GM23248 (cell line): Measurements from ENCODE around the gene POLR2B. TPM values are rescaled to one million over a fixed set of nuclear protein-coding genes. Genes with fewer than 3 reads are reported as not detected.

Experiments used
- DNase-seq: peaks from one replicate; pipeline ENCODE4 v3.0.0-alpha.2; 2015
- H2AFZ ChIP-seq: fragments of 200-600 bp; sonication (generic); 2 replicates; pipeline ENCODE4 v1.6.1; 2016; ENCODE audit warnings: antibody characterized with exemption
- H3F3A ChIP-seq: fragments of 200-600 bp; sonication (generic); 2 replicates; pipeline ENCODE4 v1.6.1; 2016; ENCODE audit warnings: mild to moderate bottlenecking, antibody characterized with exemption, mixed run types; ENCODE audit not compliant: insufficient read depth
- H3K27ac ChIP-seq: fragments of 200-600 bp; sonication (generic); 2 replicates; pipeline ENCODE4 v1.5.1; 2016; ENCODE audit warnings: mild to moderate bottlenecking
- H3K27me3 ChIP-seq: fragments of 200-600 bp; sonication (generic); replicated peaks from 2 replicates; pipeline ENCODE4 v1.6.1; 2016; ENCODE audit warnings: mild to moderate bottlenecking; ENCODE audit not compliant: insufficient read depth
- H3K36me3 ChIP-seq: fragments of 200-600 bp; sonication (generic); 2 replicates; pipeline ENCODE4 v1.6.1; 2016; ENCODE audit warnings: low read depth, mild to moderate bottlenecking
- H3K4me1 ChIP-seq: fragments of 200-600 bp; sonication (generic); 2 replicates; pipeline ENCODE4 v1.6.1; 2016; ENCODE audit warnings: mild to moderate bottlenecking; ENCODE audit not compliant: insufficient read depth
- H3K4me2 ChIP-seq: fragments of 200-600 bp; sonication (generic); one replicate; pipeline ENCODE4 v1.6.1; 2016; ENCODE audit warnings: mild to moderate bottlenecking; ENCODE audit not compliant: unreplicated experiment
- H3K4me3 ChIP-seq: fragments of 200-600 bp; sonication (generic); 2 replicates; pipeline ENCODE4 v1.5.1; 2016; ENCODE audit warnings: mild to moderate bottlenecking
- H3K79me2 ChIP-seq: fragments of 200-600 bp; sonication (generic); 2 replicates; pipeline ENCODE4 v1.6.1; 2016; ENCODE audit warnings: mild to moderate bottlenecking; ENCODE audit not compliant: insufficient read depth
- H3K9ac ChIP-seq: fragments of 200-600 bp; sonication (generic); 2 replicates; pipeline ENCODE4 v1.6.1; 2016; ENCODE audit warnings: mild to moderate bottlenecking
- H3K9me2 ChIP-seq: fragments of 200-600 bp; sonication (generic); 2 replicates; pipeline ENCODE4 v1.6.1; 2016; ENCODE audit warnings: mixed run types, mild to moderate bottlenecking, moderate library complexity; ENCODE audit not compliant: insufficient read depth
- H3K9me3 ChIP-seq: fragments of 200-600 bp; sonication (generic); one replicate; pipeline ENCODE4 v1.6.1; 2017; ENCODE audit warnings: low read depth
- H4K20me1 ChIP-seq: fragments of 200-600 bp; sonication (generic); 2 replicates; pipeline ENCODE4 v1.6.0; 2016; ENCODE audit not compliant: insufficient read depth
- EZH2 ChIP-seq: fragments of 200-600 bp; sonication (generic); IDR thresholded peaks from 2 replicates; pipeline ENCODE4 v1.6.1; 2018; ENCODE audit warnings: antibody characterized with exemption, mild to moderate bottlenecking; ENCODE audit not compliant: insufficient read depth, poor library complexity, severe bottlenecking
- EZH2phosphoT487 ChIP-seq: fragments of 200-600 bp; sonication (generic); IDR thresholded peaks from 2 replicates; pipeline ENCODE4 v1.6.1; 2018; ENCODE audit warnings: antibody characterized with exemption, moderate library complexity, mild to moderate bottlenecking, low read depth; ENCODE audit not compliant: insufficient read depth
- WGBS, 2 experiments: methylation state at CpG; one replicate each; pipeline ENCODE4 v1.1.6; 2015 to 2017; ENCODE audit warnings: low lambda C conversion rate in 2 of 2, low coverage in 1 of 2; ENCODE audit errors: missing lambda C conversion rate in 2 of 2; 5-methylcytosine and 5-hydroxymethylcytosine counted together
- in situ Hi-C: fragments of 300-500 bp; cut with MboI; formaldehyde crosslinking; loops from 2 replicates; pipeline ENCODE4 v1.15.0; 2020
- polyA plus RNA-seq: library from polyadenylated mRNA; unstranded; fragments of >200 nt; fragmentation: Nextera tagmentation; extraction: Ambion mirVana; gene quantifications from 2 replicates; pipeline ENCODE4 v1.2.1, GENCODE V29; 2016
- small RNA-seq: library from RNA; depleted of rRNA; stranded (forward); fragments of <200 nt; gene quantifications from one replicate; pipeline ENCODE3, GENCODE V24; 2014; ENCODE audit warnings: low read depth, low replicate concordance
- total RNA-seq: library from RNA; depleted of rRNA; stranded (reverse); fragments of >200 nt; shearing (Covaris generic); gene quantifications from 2 replicates; pipeline ENCODE4 v1.2.3, GENCODE V29; 2014; rRNA removed

Gene POLR2B
- total and polyA plus RNA-seq, 2 experiments from 2014 or later: 50.8 to 86.1 TPM

GRCh38 chr4:57077550-57078343 is 99.1 kb downstream of the POLR2B start:
- Histone ChIP-seq H3K4me1 (peaks cover 51% of the 10 kb centered on the region), H3K4me2 (no peak overlapping the region), H2AFZ (no peak overlapping the region), H3K79me2 (peaks cover 17% of the 10 kb centered on the region; the same call in 1 of the 2 replicates), H3K27me3 (no peaks in the 10 kb centered on the region), H4K20me1 (no peaks in the 10 kb centered on the region), H3K9me2 (no peaks in the 10 kb centered on the region), H3K9me3 (no peaks in the 10 kb centered on the region), H3F3A (peaks cover 62% of the 10 kb centered on the region), H3K36me3 (no peaks in the 10 kb centered on the region), H3K4me3 (no peak overlapping the region), H3K9ac (no peak overlapping the region), H3K27ac (no peak overlapping the region)
- in situ Hi-C loops: no loop called here
- TF ChIP-seq EZH2 (no peak), EZH2phosphoT487 (no peak)
- peak; percentile 41 for DNase-seq
- 81 to 87% methylated on average over 14 of the region's 14 CpGs for WGBS, 2 experiments

GRCh38 chr4:57078685-57079521 is 100.2 kb downstream of the POLR2B start:
- in situ Hi-C loops: no loop called here
- WGBS, 2 experiments: 80 to 85% methylated on average over 10 of the region's 10 CpGs
- Histone ChIP-seq H3F3A (peaks cover 66% of the 10 kb centered on the region), H3K79me2 (peaks cover 17% of the 10 kb centered on the region; the same call in 1 of the 2 replicates), H3K36me3 (no peaks in the 10 kb centered on the region), H4K20me1 (no peaks in the 10 kb centered on the region), H3K4me2 (no peak overlapping the region), H3K27me3 (no peaks in the 10 kb centered on the region), H3K4me3 (no peak overlapping the region), H2AFZ (no peak overlapping the region), H3K4me1 (peaks cover 62% of the 10 kb centered on the region), H3K27ac (no peak overlapping the region), H3K9me3 (no peaks in the 10 kb centered on the region), H3K9me2 (no peaks in the 10 kb centered on the region), H3K9ac (no peak overlapping the region)
- DNase-seq: no peak
- TF ChIP-seq EZH2 (no peak), EZH2phosphoT487 (no peak)

Small RNA genes within 50 kb of the gene (small RNA-seq; reads per million reads assigned to genes)
- gene RNU6-998P: not detected

Other genes starting within 250 kb of the POLR2B start
- not detected in 2 replicates for gene SPINK2, start 157.2 kb upstream of the POLR2B start, total RNA-seq
- gene SPINK2, start 157.2 kb upstream of the POLR2B start, polyA plus RNA-seq: not detected in 2 replicates
- gene REST, start 71.0 kb upstream of the POLR2B start, total RNA-seq: 32.9 and 36.7 TPM in 2 replicates
- 54.6 and 60.1 TPM in 2 replicates for gene REST, start 71.0 kb upstream of the POLR2B start, polyA plus RNA-seq
- 17.3 and 19.3 TPM in 2 replicates for gene NOA1, start 1.3 kb upstream of the POLR2B start, total RNA-seq
- gene NOA1, start 1.3 kb upstream of the POLR2B start, polyA plus RNA-seq: 9.1 and 9.5 TPM in 2 replicates
- 949 and 951 TPM in 2 replicates for gene IGFBP7, start 131.5 kb downstream of the POLR2B start, total RNA-seq
- 1,347 and 1,359 TPM in 2 replicates for gene IGFBP7, start 131.5 kb downstream of the POLR2B start, polyA plus RNA-seq